ENCODE measurements around the gene IL17B.

GRCh38 chr5:149379818-149380374, 804 bp upstream of the IL17B start:
- TF ChIP-seq EZH2 (IDR thresholded peaks at IDR 0.05; ENCODE audit: insufficient read depth, poor library complexity, severe bottlenecking) = no peak
- TF ChIP-seq EZH2phosphoT487 (IDR thresholded peaks at IDR 0.05; ENCODE audit: insufficient read depth, low read depth) = no peak
